ENCODE data around the gene CDH15.

CDH15 gene

DNA sequence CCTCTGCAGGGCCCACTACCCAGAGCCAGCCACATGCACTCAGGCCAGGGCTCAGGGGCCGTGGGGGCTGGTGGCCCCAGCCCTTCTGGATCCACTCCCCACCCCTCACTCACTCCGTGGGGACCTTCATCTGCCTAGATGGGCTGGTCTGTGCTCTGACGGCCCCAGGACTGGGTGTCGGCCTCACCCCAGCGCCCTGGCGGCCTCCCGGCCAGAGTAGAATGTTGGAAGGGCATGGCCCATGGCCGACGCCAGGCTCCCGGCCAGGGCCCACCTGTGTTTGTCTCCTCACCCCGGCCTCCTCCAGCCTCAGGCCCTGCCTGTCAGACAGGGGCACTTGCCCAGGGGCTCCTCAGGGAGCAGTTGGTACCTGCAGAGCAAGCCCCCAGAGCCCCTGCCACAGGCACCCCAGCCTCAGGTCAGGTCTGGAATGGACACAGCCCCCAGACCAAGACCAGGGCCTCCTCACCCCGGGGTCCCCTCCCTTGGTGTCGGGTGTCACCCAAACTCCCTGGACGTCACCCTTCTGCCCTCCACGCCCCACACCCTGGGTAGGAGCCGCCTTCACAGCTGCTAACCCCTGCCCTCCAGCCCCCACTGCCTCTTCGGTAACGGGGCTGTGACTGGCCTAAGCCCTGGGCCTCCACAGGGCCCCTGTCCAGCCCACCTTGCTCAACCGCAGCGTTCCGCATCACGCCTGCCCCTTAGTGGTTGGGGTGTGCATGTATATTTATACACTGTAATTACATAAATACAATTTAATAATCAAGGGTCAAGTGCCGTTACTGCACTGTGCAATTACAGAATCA, 3.0 kb upstream of the CDH15 start:
- no peak for DNase-seq
- intact Hi-C loops (cut with DNase I) = loop anchor here (5.0 kb wide), 1 partner anchor 431 kb away; no protein-coding TSS in a partner anchor

- DNase-seq = no peak
- intact Hi-C loops (cut with DNase I) = loop anchor here (5.0 to 10.0 kb wide), 2 partner anchors 432 to 535 kb away; partner anchors contain the start of gene IL17C
These were observed 1.8 kb upstream of the CDH15 start for GRCh38 chr16:89169778-89170177.

- intact Hi-C loops (cut with DNase I) = loop anchor here (10.0 kb wide), 1 partner anchor 536 kb away; the partner anchor contains the start of gene IL17C
- DNase-seq = no peak
These were observed 967 bp upstream of the CDH15 start for GRCh38 chr16:89170346-89171215.

DNA sequence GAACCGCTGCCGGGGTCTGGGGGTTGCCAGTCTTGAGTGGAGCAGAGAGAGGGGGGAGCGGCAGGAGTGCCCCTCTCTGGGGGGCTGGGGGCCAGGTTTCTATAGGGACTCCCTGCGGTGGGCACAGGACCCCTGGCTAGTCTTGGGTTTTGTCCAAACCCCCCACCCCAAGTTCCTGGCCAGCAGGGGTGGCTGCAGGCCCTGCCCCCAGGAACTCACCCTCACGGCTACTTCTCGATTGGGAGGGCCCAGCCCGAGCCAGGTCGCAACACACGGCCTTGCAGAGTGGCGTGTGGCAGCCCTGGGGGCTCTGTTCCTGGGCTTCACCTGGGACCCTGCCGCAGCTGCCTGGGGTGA, 601 bp downstream of the CDH15 start:
- no peak for DNase-seq
- intact Hi-C loops (cut with DNase I) = loop anchor here (10.0 kb wide), 1 partner anchor 537 kb away; the partner anchor contains the start of gene IL17C

GRCh38 chr16:89172528-89173173, 1.1 kb downstream of the CDH15 start:
- intact Hi-C loops (cut with DNase I) = loop anchor here (10.0 kb wide), 1 partner anchor 538 kb away; the partner anchor contains the start of gene IL17C

DNA sequence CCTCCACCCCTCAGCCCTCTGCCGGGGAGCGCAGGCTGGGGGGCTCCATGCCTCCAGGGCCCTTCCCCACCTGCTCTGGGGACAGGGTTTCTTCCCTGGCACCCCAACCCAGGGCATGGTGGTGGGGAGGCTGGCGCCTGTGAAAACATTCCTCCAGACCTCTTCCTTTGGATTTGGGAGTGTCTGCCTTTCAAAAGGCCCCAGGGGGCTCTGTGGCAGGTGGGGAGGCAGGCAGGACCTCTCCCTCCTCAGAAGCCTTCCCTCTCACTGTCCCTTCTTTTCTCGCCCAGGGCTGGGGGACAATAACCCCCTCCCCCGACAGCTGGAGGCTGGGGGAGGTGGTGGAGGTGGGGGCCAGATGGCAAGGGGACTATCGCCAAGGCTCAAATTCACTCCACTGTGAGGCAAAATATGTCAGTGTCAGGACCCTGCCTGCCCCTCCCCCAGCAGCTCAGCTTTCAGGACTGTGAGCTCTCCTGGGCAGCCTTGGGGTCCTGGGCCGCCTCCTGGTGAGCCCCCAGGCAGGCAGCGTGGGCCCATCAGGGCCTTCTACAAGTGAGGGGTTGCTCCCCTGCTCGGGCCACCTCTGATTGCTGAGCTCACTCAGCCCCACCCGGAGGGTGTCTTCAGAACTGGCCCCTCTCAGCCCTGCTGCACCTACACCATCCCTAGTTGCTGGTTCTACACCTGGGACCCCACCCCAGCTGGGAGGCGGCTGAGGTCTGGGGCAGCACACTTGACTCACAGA, 1.8 kb downstream of the CDH15 start:
- intact Hi-C loops (cut with DNase I) = loop anchor here (10.0 kb wide), 1 partner anchor 539 kb away; the partner anchor contains the start of gene IL17C
- DNase-seq = no peak

More at GRCh38 chr16:89172528-89173173, 1.1 kb downstream of the CDH15 start:
- DNase-seq = no peak

DNA sequence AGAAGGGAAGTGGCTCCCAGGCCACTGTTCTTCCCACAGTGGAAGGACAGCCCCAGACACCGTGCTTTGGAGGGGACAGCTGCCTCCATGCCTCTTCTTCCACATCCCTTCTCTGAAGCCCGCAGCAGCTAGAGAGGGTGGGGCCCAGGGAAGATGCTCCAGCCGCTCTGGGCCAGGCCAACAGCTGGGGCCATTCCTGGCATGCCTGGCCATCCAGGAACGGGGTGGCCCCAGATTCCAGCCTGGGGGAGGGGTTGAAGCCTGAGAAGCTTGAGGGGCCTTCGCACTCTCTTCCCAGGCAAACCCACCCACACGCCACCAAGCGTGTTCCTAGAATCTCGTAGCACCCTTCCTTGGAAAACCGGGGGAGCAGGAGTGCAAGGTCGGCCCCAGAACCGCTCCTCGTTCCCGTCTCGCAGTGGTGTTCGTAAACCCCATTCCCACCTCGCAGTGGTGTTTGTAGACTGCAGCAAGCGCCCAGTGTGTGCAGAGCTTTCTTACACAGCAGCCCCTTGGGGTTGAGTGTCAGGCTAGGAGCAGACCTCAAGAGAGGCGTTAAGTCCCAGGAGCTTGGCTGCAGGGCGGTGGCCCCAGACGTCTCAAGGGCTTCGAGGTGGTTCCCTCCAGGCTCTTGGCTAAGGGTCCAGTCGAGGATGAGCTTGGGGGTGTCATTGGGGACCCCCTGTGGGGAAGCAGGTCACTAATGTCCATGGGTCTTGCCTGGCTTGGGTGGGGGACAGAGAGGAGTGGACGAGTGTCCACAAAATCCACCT, 2.7 kb downstream of the CDH15 start:
- no peak for DNase-seq
- intact Hi-C loops (cut with DNase I) = loop anchor here (10.0 kb wide), 1 partner anchor 539 kb away; the partner anchor contains the start of gene IL17C

DNA sequence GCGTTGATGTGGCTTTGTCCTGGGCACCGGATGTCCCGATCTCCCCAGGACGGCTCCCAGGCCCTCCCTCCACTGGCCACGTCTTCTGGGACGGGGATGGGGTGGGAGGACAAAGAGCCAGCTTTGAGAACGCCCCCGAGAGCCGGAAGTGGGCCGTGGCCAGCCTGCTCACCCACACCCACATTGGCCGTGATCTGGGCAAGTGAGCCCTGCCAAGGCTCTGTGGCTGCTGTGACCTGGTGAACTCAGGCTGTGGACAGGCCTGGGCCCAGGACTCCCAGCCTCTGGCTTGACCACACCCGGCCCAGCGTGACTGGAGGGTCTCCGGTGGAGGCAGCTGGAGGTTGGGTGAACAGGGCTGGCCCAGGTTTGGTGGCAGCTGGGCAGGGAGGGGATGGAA, 3.3 kb downstream of the CDH15 start:
- intact Hi-C loops (cut with DNase I) = loop anchor here (10.0 kb wide), 1 partner anchor 540 kb away; the partner anchor contains the start of gene IL17C
- DNase-seq = no peak

DNA sequence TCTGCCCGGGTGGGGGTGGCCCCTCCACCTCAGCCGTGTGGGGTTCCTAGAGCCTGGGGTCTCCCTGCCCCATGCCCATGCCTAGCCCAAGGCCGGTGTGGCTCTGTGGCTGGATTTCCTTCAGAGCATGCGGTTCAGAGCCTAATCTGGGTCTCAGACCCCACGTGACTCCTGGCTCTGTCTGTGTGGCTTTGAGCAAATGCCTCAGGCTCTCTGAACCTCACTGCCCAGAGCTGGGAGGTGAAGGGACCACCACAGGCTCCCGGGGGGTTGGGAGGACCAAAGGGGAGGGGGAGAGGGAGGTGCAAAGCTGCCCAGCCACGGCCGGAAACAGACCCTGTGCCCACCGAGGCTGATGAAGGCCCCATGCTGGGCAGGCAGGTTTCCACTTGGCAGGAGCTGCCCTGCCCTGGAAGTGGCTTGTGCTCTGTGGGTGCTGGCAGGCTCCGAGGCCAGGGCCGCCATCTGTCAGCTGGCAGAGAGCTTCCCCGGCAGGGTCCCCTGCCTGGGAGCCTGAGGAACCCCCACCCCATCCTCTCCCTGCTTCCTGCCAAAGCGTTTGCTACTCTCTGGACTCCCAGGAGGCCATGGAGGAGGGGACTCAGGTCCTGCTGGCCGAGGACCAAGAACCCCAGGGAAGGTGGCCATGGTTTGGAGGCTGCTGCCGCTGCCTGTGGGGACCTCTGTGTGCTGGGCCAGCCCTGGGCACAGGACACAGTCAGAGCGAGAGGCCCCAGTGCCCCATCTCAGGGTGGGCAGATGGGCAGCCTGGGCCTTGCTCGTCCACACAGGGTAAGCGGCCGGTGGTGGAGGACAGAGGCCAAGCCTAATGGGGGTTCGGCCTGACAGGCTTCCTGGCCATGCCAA, 4.0 kb downstream of the CDH15 start:
- DNase-seq = no peak
- intact Hi-C loops (cut with DNase I) = loop anchor here (10.0 kb wide), 1 partner anchor 541 kb away; the partner anchor contains the start of gene IL17C

DNA sequence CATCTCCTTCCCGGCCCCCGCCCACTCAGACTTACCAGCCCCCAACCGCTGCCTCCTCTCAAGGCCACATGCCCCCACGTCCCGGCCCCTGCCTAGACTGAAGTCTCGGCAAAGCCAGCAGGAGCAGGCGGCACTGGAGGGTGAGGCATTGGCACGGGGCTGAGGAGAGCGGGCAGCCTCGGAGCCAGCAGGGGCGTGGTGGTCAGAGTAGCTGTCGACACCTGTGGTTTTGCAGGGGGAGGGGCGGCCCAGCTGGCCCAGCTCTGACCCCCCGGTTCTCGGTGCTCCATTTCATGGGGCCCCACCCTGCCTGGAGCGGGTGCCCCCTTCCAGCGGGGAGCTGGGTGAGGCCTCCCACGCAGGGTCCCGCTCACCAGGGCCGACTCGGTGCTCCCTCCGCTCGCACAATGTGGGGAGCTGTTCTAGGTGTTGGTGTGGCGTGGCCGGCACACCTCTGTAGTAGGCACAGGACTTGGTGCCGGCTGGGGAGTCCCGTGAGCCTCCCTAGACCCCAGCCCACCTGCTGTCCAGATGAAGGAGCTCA, 4.7 kb downstream of the CDH15 start:
- intact Hi-C loops (cut with DNase I) = loop anchor here (10.0 kb wide), 1 partner anchor 541 kb away; the partner anchor contains the start of gene IL17C
- DNase-seq = no peak

- DNase-seq = no peak
These were observed 5.2 kb downstream of the CDH15 start for GRCh38 chr16:89176717-89177116.

GRCh38 chr16:89177501-89177900, 6.0 kb downstream of the CDH15 start:
- intact Hi-C loops (cut with DNase I) = loop anchor here (10.0 kb wide), 1 partner anchor 543 kb away; the partner anchor contains the start of gene IL17C
- DNase-seq = no peak

More at GRCh38 chr16:89176717-89177116, 5.2 kb downstream of the CDH15 start:
- intact Hi-C loops (cut with DNase I) = loop anchor here (10.0 kb wide), 1 partner anchor 542 kb away; the partner anchor contains the start of gene IL17C

DNA sequence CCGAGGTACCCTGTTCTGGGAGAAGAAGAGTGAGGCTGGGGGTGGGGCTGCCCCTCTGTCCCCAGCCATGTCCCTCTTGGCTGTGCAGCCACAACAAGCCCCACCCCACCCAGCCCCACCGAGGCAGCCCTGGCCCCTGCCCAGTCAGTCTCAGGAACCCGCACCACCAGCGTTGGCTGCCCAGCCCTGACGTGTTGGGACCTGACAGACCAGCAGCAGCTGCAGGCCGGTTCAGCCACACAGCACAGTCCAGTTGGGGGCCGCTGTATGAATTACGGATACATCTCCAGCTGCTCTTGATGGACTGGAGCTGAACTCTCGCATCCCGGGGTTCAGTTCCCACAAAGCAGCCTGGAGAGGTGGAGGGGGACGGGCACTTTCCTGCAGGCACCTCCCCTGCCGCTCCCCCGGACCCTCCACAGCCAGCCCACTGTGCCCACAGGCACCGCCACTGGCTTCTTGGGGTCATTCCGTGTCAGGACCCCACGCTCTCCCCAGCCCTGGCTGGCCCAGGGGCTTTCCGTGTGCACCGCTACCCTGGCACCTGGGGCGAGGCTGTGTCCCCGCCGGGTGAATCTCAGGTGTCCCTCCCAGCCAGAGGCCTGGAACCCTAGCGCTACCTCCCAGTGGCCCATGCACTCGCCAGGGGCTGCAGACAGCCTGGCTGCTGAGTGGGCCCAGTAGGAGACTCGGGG, 7.1 kb downstream of the CDH15 start:
- no peak for DNase-seq
- intact Hi-C loops (cut with DNase I) = loop anchor here (10.0 kb wide), 1 partner anchor 544 kb away; the partner anchor contains the start of gene IL17C

DNA sequence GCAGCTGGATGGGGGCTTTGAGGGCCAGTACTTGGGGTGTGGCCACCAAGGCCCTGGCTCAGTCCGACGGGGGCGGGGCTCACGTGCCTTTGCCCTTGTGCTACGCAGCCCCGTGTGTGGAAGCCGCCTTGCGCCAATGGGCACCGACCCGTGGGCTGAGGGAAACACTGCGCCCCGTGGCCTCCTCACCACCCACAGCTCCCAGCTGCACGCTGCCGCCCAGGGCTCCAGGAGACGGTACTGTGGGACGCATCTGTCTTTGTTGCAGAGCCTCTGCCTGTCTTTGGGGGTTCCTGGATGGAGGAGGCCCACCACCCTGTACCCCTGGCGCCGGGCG, 7.6 kb downstream of the CDH15 start:
- intact Hi-C loops (cut with DNase I) = loop anchor here (10.0 kb wide), 1 partner anchor 544 kb away; the partner anchor contains the start of gene IL17C

GRCh38 chr16:89179656-89180315, 8.2 kb downstream of the CDH15 start:
- DNase-seq = no peak
- intact Hi-C loops (cut with DNase I) = loop anchor here (10.0 kb wide), 1 partner anchor 545 kb away; the partner anchor contains the start of gene IL17C

More for the DNA sequence above, 7.6 kb downstream of the CDH15 start:
- no peak for DNase-seq

DNA sequence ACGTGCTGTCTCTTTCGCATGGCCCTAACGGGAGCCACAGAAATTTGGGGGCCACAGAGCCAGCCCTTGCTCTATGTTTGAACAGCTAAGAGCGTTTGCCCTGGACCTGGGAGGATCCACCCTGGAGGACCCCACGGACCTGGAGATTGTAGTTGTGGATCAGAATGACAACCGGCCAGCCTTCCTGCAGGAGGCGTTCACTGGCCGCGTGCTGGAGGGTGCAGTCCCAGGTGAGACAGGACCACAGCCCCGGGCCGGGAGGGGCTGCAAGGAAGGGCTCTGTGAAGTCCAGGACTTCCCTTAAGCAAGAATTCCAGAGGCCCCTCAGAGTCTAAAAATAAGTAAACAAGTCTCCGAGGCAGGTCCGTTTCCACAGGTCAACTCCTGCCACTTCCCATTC, 11.9 kb downstream of the CDH15 start:
- DNase-seq = no peak
- intact Hi-C loops (cut with DNase I) = no loop called here

Data from posterior cingulate gyrus (tissue), 11 donors.